Endothelial cell of umbilical vein (primary cell): ENCODE measurements around the gene CLN3. TPM values are rescaled to one million over a fixed set of nuclear protein-coding genes. Genes with fewer than 3 reads are reported as not detected.
"Not testable (repeated sequence)": the region's sequence is repeated elsewhere in the genome, so short reads cannot be mapped to it uniquely, and the experiment has no call there.

ENCODE experiments used
- BruUV-seq: library from RNA; stranded (reverse); fragments of 400-500 nt; replicated peaks from 2 replicates; lab custom pipeline; 2021; lab: Mats Ljungman, UMichigan
- CTCF ChIA-PET: fragments of 300-600, 350-600 bp; sonication (Branson Sonifier 250); formaldehyde crosslinking; loops from one replicate; lab custom pipeline; 2021; ENCODE audit warnings: antibody characterized with exemption, inconsistent platforms; lab: Charles Lee
- POLR2A ChIA-PET: fragments of 300-600, 350-600 bp; sonication (Branson Sonifier 250); formaldehyde crosslinking; loops from one replicate; lab custom pipeline; 2021; ENCODE audit warnings: antibody characterized with exemption, inconsistent platforms; lab: Charles Lee
- DNase-seq: peaks from one replicate; pipeline ENCODE4 v3.0.0-alpha.2; 2011; ENCODE audit warnings: low read depth, low spot score
- FAIRE-seq: peaks from 2 replicates; lab custom pipeline; 2011; peaks lifted over from hg19 to GRCh38; lab: Jason Lieb, UNC
- H2AFZ ChIP-seq: 2 replicates; pipeline ENCODE4 v1.6.0; 2012; ENCODE audit warnings: low read depth, low read length, control low read depth, inconsistent platforms
- H3K27ac ChIP-seq: 2 replicates; pipeline ENCODE4 v1.5.1; 2011; ENCODE audit warnings: low read depth, mild to moderate bottlenecking, control low read depth, low read length, moderate library complexity; ENCODE audit not compliant: insufficient read depth
- H3K27me3 ChIP-seq, 2 experiments: 2 replicates each; pipeline versions ENCODE4 v1.6.0 to v1.6.1; 2011; ENCODE audit warnings: low read length in 2 of 2, mixed read lengths in 1 of 2; ENCODE audit not compliant: control insufficient read depth in 2 of 2, insufficient read depth in 2 of 2
- H3K36me3 ChIP-seq, 2 experiments: 2 replicates in 1 of 2; 3 replicates in 1 of 2; pipeline ENCODE4 v1.5.1; 2011; ENCODE audit warnings: low read length in 2 of 2, mild to moderate bottlenecking in 1 of 2, moderate library complexity in 1 of 2; ENCODE audit not compliant: control insufficient read depth in 2 of 2, insufficient read depth in 2 of 2; ENCODE audit errors: extremely low read depth in 1 of 2
- H3K4me1 ChIP-seq: 3 replicates; pipeline ENCODE4 v1.5.1; 2011; ENCODE audit warnings: mild to moderate bottlenecking, low read length; ENCODE audit not compliant: control insufficient read depth, insufficient read depth; ENCODE audit errors: extremely low read depth
- H3K4me2 ChIP-seq: 2 replicates; pipeline ENCODE4 v1.6.1; 2011; ENCODE audit warnings: low read length, control low read depth, mixed read lengths; ENCODE audit not compliant: insufficient read depth
- H3K4me3 ChIP-seq, 3 experiments: fragments of 200-600 bp in 1 of 3; sonication (generic), shearing (Covaris generic) in 1 of 3; replicated peaks in 1 of 3; 2 replicates each; pipeline ENCODE4 v1.5.1; 2011 to 2016; ENCODE audit warnings: control low read depth in 3 of 3, low read length in 3 of 3, mild to moderate bottlenecking in 2 of 3, inconsistent platforms in 1 of 3, low read depth in 1 of 3, moderate library complexity in 1 of 3; ENCODE audit not compliant: insufficient read depth in 1 of 3
- H3K79me2 ChIP-seq: 2 replicates; pipeline ENCODE4 v1.6.0; 2012; ENCODE audit warnings: low read length, inconsistent platforms; ENCODE audit not compliant: control insufficient read depth, insufficient read depth
- H3K9ac ChIP-seq: replicated peaks from 2 replicates; pipeline ENCODE3; 2011; ENCODE audit warnings: low read length, control low read depth; ENCODE audit not compliant: insufficient read depth; ENCODE audit errors: extremely low read depth
- H3K9me1 ChIP-seq: replicated peaks from 3 replicates; pipeline ENCODE4 v1.6.0; 2011; ENCODE audit warnings: mild to moderate bottlenecking, low read length; ENCODE audit not compliant: control insufficient read depth, insufficient read depth; ENCODE audit errors: extremely low read depth
- H3K9me3 ChIP-seq: replicated peaks from 2 replicates; pipeline ENCODE4 v1.5.1; 2012; ENCODE audit warnings: low read length, inconsistent platforms; ENCODE audit not compliant: control insufficient read depth, insufficient read depth
- H4K20me1 ChIP-seq: replicated peaks from 2 replicates; pipeline ENCODE3; 2011; ENCODE audit warnings: mild to moderate bottlenecking, low read length; ENCODE audit not compliant: control insufficient read depth, insufficient read depth; ENCODE audit errors: extremely low read depth
- EZH2 ChIP-seq: IDR thresholded peaks from 2 replicates; pipeline ENCODE4 v1.6.1; 2012; ENCODE audit warnings: borderline replicate concordance, low read depth, mild to moderate bottlenecking, moderate library complexity, low read length, inconsistent platforms; ENCODE audit not compliant: severe bottlenecking
- FOS ChIP-seq: IDR thresholded peaks from 2 replicates; pipeline ENCODE4 v1.6.1; 2011; ENCODE audit warnings: mild to moderate bottlenecking, low read length, moderate library complexity, borderline replicate concordance; ENCODE audit not compliant: insufficient read depth
- GATA2 ChIP-seq: IDR thresholded peaks from 2 replicates; pipeline ENCODE4 v1.7.0; 2011; ENCODE audit warnings: low read depth, mild to moderate bottlenecking, moderate library complexity, mixed read lengths, low read length; ENCODE audit not compliant: insufficient read length, insufficient read depth
- JUN ChIP-seq: IDR thresholded peaks from 2 replicates; pipeline ENCODE4 v1.6.1; 2011; ENCODE audit warnings: borderline replicate concordance, low read depth; ENCODE audit not compliant: insufficient read length, insufficient read depth
- MYC ChIP-seq: IDR thresholded peaks from one replicate; pipeline ENCODE4 v1.6.1; 2011; ENCODE audit warnings: mild to moderate bottlenecking, low read depth, low read length
- POLR2AphosphoS5 ChIP-seq: IDR thresholded peaks from 2 replicates; pipeline ENCODE4 v1.6.1; 2012; ENCODE audit warnings: low read depth, mild to moderate bottlenecking, control low read depth, low read length, moderate library complexity; ENCODE audit not compliant: insufficient read depth
- dilution Hi-C: fragments of 300-500 bp; cut with MboI; formaldehyde crosslinking; loops from one replicate; pipeline ENCODE4 v1.15.0; 2019; ENCODE audit warnings: low sequenced_read_pairs; ENCODE audit not compliant: extremely low pct_ligation_motif_present
- intact Hi-C: fragments of 100-400 bp; cut with micrococcal nuclease; formaldehyde crosslinking; loops from one replicate; pipeline ENCODE4 v1.10.0; 2022
- polyA plus RNA-seq, 4 experiments: library from polyadenylated mRNA; depleted of rRNA in 3 of 4; stranded (reverse) in 3 of 4; unstranded in 1 of 4; fragments of >200 nt; gene quantifications; 2 replicates each; pipeline versions ENCODE4 v1.2.1 to v1.2.3, GENCODE V29; 2011 to 2012; ENCODE audit warnings: missing spikeins in 1 of 4
- total RNA-seq: library from RNA; stranded (reverse); gene quantifications from 2 replicates; pipeline ENCODE4 v1.2.3, GENCODE V29; 2021
- TF ChIP-seq, protein P1 (sequence below), 2 donors: IDR thresholded peaks; 1 replicate in 1 of 2; 2 replicates in 1 of 2; pipeline ENCODE4 v1.5.1; 2011; ENCODE audit warnings: low read length in 2 of 2, mild to moderate bottlenecking in 2 of 2, moderate library complexity in 2 of 2, control low read depth in 1 of 2, inconsistent platforms in 1 of 2, low read depth in 1 of 2; ENCODE audit not compliant: insufficient read depth in 1 of 2; ENCODE audit errors: extremely low read depth in 1 of 2
- TF ChIP-seq, protein P2 (sequence below): IDR thresholded peaks from 2 replicates; pipeline ENCODE4 v1.6.1; 2011; ENCODE audit not compliant: insufficient read depth, insufficient read length

Gene CLN3
- total and polyA plus RNA-seq, 2 donors (not counting 3 experiments of a cell fraction or from before 2014, with no cell fraction given), result 40.2 to 76.1 TPM

DNA sequence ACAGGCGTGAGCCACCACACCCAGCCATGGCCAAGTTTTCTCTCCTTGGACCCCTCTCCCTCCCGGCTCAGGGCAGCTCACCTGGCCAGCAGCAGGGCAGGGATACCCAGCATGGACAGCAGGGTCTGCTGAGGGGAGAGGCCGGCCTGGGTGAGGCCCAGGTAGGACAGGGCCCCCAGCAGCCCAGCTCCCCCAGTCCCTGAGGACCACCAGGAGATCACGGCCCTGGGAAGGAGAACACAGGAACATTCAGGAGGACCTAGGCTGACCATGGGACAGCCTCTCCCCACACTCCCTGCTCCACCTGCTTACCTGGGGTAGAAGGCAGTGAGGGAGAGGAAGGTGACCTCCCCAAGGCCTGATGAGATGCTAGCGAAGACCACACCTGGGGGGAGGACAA, 5.6 kb downstream of the CLN3 start:
- no peak for DNase-seq
- no peak overlapping the region for H3K27ac ChIP-seq
- no TSS peak for BruUV-seq
- no peak overlapping the region for H3K4me3 ChIP-seq
- dilution Hi-C loops, result no loop called here
- peaks cover 2% of the 10 kb centered on the region for H3K4me1 ChIP-seq
- peaks cover 2 to 12% of the 10 kb centered on the region in 2 experiments for H3K36me3 ChIP-seq
- no peaks in the 10 kb centered on the region for H3K9me3 ChIP-seq
- POLR2A ChIA-PET, result no interaction called here
- CTCF ChIA-PET, result no interaction called here
- no peak overlapping the region for H3K9ac ChIP-seq
- intact Hi-C loops, result no loop called here
- FAIRE-seq, result no peak
- H3K9me1 ChIP-seq, result no peaks in the 10 kb centered on the region
- no peak overlapping the region for H3K4me2 ChIP-seq
- TF ChIP-seq EZH2, result no peak
- no peak for TF ChIP-seq GATA2
- TF ChIP-seq JUN, result no peak
- TF ChIP-seq, protein P1, sequence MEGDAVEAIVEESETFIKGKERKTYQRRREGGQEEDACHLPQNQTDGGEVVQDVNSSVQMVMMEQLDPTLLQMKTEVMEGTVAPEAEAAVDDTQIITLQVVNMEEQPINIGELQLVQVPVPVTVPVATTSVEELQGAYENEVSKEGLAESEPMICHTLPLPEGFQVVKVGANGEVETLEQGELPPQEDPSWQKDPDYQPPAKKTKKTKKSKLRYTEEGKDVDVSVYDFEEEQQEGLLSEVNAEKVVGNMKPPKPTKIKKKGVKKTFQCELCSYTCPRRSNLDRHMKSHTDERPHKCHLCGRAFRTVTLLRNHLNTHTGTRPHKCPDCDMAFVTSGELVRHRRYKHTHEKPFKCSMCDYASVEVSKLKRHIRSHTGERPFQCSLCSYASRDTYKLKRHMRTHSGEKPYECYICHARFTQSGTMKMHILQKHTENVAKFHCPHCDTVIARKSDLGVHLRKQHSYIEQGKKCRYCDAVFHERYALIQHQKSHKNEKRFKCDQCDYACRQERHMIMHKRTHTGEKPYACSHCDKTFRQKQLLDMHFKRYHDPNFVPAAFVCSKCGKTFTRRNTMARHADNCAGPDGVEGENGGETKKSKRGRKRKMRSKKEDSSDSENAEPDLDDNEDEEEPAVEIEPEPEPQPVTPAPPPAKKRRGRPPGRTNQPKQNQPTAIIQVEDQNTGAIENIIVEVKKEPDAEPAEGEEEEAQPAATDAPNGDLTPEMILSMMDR (IDR thresholded peaks at IDR 0.05; ENCODE audit: extremely low read depth in 1 of 2, insufficient read depth in 1 of 2, low read depth in 1 of 2, low read length in 2 of 2), result no peak
- TF ChIP-seq FOS, result no peak
- no peak for TF ChIP-seq MYC
- TF ChIP-seq, protein P2, sequence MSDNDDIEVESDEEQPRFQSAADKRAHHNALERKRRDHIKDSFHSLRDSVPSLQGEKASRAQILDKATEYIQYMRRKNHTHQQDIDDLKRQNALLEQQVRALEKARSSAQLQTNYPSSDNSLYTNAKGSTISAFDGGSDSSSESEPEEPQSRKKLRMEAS, result no peak
- no peak for TF ChIP-seq POLR2AphosphoS5
- no peaks in the 10 kb centered on the region for H3K79me2 ChIP-seq
- no peaks in the 10 kb centered on the region for H3K27me3 ChIP-seq
- no peak overlapping the region for H2AFZ ChIP-seq
- H4K20me1 ChIP-seq, result no peaks in the 10 kb centered on the region

- CTCF ChIA-PET, H3K79me2 ChIP-seq, BruUV-seq, H3K27ac ChIP-seq, H3K4me1 ChIP-seq, FAIRE-seq, DNase-seq, H2AFZ ChIP-seq, dilution Hi-C loops, H4K20me1 ChIP-seq, H3K9me3 ChIP-seq, H3K27me3 ChIP-seq, intact Hi-C loops, H3K9me1 ChIP-seq, H3K9ac ChIP-seq, H3K4me3 ChIP-seq, H3K4me2 ChIP-seq: not testable (repeated sequence)
- POLR2A ChIA-PET, result interaction anchor here (0.6 kb wide), 1 partner anchor 9 kb away, joined by 4 read pairs; no protein-coding TSS in a partner anchor
- peaks cover 2 to 13% of the 10 kb centered on the region in 2 experiments for H3K36me3 ChIP-seq
These were observed 8.5 kb downstream of the CLN3 start for GRCh38 chr16:28483361-28483760.
